Astrocyte of the cerebellum (primary cell): Measurements from ENCODE around the gene ANKHD1.

ENCODE experiments used
- DNase-seq: peaks from one replicate; pipeline ENCODE4 v3.0.0-alpha.2; 2011; ENCODE audit warnings: low read depth
- H3K4me3 ChIP-seq: 2 replicates; pipeline ENCODE4 v1.5.1; 2011; ENCODE audit warnings: mild to moderate bottlenecking, low read depth, low read length, moderate library complexity
- CTCF ChIP-seq: IDR thresholded peaks from 2 replicates; pipeline ENCODE4 v1.5.1; 2012; ENCODE audit warnings: low read length, low read depth, moderate library complexity, mild to moderate bottlenecking; ENCODE audit errors: missing control alignments
- in situ Hi-C: cut with HindIII; loops from 2 replicates; pipeline ENCODE4 v1.10.0; 2017; ENCODE audit warnings: low sequenced_read_pairs

Gene ANKHD1

GRCh38 chr5:140360101-140360500 lies 41.5 kb upstream of the ANKHD1 start, which contains the start of gene SLC4A9:
Gene SLC4A9 (plus strand): TSS chr5:140360194. CDS start chr5:140360237, 43 bp downstream.
- no peak for DNase-seq
- no peak within 1 kb of the TSS for H3K4me3 ChIP-seq
- in situ Hi-C loops = no loop called here
- no peak for TF ChIP-seq CTCF

- no peak for DNase-seq
- TF ChIP-seq CTCF = no peak
- in situ Hi-C loops = no loop called here
- H3K4me3 ChIP-seq = no peak overlapping the region
Measured at GRCh38 chr5:140360681-140361479, 40.8 kb upstream of the ANKHD1 start.

- H3K4me3 ChIP-seq = no peak overlapping the region
- in situ Hi-C loops = no loop called here
- no peak for TF ChIP-seq CTCF
- DNase-seq = no peak
Measured at GRCh38 chr5:140361901-140362300, 39.7 kb upstream of the ANKHD1 start.

- in situ Hi-C loops = no loop called here
- no peak for TF ChIP-seq CTCF
- H3K4me3 ChIP-seq = no peak overlapping the region
Measured at GRCh38 chr5:140362311-140362710, 39.3 kb upstream of the ANKHD1 start.

GRCh38 chr5:140362875-140363630 lies 38.6 kb upstream of the ANKHD1 start:
- no peak for DNase-seq
- peak overlapping the region; percentile 34 for H3K4me3 ChIP-seq
- in situ Hi-C loops = no loop called here
- peak; percentile 91 for TF ChIP-seq CTCF

More at GRCh38 chr5:140362311-140362710, 39.3 kb upstream of the ANKHD1 start:
- DNase-seq = no peak

- no peak for DNase-seq
- in situ Hi-C loops = no loop called here
- peak overlapping the region; percentile 34 for H3K4me3 ChIP-seq
- TF ChIP-seq CTCF = no peak
Measured at GRCh38 chr5:140363631-140364471, 37.8 kb upstream of the ANKHD1 start.
